Mesenteric fat pad (tissue), 1 donor: Measurements from ENCODE around the gene TMEM39B. TPM values are rescaled to one million over a fixed set of nuclear protein-coding genes. Genes with fewer than 3 reads are reported as not detected.

Source experiments
- DNase-seq: peaks from one replicate; pipeline ENCODE4 v3.0.0-alpha.2; 2020; ENCODE audit warnings: low spot score
- long read RNA-seq: library from polyadenylated mRNA; unstranded; transcript quantifications from one replicate; pipeline ENCODE4 v2.0.0, GENCODE V29; 2020
- total RNA-seq: library from RNA; stranded (reverse); fragmentation: NEBNext Ultra II Directional; extraction: Animal tissue kit (Norgen Biotek cat#: 25700); gene quantifications from one replicate; pipeline ENCODE4 v1.2.1, GENCODE V29; 2021
- donor health status: DM: yes; HTN: yes; CAD: no.

TMEM39B gene
- total RNA-seq, result 15.6 TPM
- long read RNA-seq, transcript TMEM39B-201 (9 exons, 1,813 nt), result major isoform, 14 of 47 reads
- long read RNA-seq, transcript TMEM39B-203 (7 exons, 1,538 nt), result minor isoform, 6 of 47 reads
- long read RNA-seq, partial matches to known transcripts, result 21 of 47 reads
- long read RNA-seq, other reads (novel, unspliced or antisense), result 6 of 47 reads

DNA sequence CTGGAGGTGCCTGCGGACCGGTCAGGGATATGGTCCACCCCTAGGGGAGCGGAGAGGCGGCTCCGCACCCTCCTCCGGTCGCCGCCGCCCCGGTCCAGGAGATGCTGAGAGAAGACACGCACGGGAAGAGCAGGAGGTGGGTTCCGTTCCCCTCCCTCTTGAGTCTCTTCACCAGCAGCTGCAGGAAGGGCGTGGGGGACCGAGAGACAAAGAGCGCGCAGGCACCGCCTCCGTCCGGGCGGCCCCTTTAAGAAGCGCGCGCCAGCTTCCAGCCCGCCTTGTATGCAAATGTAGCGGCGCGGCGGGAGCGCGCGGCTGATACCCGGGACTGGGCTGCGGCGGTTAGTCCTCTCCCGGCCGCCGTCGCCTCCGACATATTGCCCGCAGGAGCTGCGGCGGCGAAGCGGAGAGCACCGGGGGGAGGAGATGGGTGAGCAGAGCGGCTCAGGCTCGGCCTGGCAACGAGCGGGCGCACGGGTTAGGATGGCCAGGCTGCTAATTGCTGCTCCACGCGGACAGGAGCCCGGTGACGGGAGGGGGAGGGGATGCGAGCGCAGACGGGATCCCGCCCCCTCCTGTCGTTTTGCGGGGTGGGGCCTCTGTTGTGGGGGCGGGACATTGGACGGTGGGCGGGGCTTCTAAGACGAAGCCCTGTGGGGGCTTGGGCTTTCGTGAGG lies at the start of gene TMEM39B:
TMEM39B (plus strand) TSS at position 318 of the 677 bp plus-strand sequence; CDS start at position 427, 109 bp downstream.
- peak; percentile 97 for DNase-seq

DNA sequence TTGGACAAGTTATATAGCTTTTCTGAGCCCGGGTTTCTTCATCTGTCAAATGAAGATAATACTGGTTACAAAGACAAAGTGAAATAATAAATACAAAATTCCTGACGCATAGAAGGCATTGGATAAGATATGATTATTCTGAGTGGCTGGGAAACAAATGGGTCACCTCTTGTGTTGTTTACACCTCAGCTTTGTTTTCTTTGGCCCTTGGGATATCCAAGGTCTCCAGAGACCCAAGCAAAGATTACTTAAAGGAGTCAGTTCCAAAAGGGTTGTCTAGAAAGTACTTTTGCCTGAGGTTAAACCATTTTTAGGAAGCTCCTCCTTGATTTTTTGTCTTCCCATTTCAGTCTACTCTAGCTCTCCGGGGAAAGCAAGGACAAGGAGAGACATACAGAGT lies 49.4 kb upstream of the TMEM39B start:
- no peak for DNase-seq

DNA sequence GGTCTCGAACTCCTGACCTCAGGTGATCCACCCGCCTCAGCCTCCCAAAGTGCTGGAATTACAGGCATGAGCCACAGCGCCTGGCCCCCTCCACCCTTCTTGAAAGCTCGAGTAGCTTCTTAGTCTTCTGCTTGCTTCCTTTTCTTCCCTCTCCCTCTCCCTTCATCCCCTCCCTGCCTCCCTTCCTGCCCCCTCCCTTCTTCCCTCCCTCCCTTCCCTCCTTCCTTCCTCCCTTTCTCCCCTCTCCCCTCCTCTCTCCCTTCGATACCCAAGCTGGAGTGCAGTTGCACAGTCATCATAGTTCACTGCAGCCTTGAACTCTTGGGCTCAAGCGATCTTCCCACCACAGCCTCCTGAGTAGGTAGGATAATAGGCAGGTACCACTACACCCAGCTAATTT lies 47.2 kb upstream of the TMEM39B start:
- no peak for DNase-seq

DNA sequence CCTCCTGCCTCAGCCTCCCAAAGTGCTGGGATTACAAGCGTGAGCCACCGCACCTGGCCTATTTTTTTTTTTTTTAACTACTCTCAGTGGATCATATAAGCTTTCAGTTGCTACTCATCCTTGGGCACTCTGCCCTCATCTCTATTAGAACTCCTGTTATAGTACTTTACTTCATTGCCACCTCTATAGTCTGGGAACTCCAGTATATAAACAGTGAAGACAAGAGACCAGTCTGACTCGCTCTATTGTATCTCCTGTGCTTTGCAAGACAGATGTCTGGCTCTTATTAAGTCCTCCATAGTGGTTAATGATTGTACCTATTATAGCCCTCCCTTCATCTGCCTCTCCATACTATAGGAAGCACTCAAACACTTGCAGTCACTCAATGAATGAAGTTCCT lies 44.0 kb upstream of the TMEM39B start:
- no peak for DNase-seq

DNA sequence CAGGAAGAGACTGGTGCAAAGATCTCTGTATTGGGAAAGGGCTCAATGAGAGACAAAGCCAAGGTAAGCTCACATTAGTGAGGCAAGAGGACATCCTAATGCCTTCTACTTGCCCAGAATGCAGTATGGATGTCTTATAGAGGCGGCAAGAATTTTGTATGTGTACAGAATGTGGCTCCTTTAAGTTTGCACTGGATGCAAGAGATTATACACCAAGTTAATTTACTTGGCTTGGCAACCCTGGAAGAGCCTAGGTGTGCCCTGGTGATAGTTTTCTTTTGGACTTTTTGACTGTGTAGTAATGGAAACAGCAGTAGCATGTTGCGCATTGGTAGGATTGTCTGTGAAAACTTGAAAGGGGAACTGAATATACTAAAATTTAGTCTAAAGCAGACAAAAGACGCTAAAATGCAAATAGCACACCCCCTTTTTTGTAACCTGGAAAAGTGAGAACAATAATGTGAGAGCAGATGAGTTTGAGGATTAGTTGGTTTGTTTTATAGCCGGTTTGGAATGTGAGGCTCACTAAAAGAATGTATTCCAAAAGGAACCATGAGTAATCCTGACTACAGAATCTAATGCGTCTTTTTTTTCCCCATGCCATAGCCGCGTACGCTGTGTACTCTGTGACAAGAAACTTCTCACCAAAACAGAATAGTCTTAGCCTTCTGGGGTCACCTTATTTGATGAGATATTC lies 41.0 kb upstream of the TMEM39B start:
- DNase-seq, result no peak

DNA sequence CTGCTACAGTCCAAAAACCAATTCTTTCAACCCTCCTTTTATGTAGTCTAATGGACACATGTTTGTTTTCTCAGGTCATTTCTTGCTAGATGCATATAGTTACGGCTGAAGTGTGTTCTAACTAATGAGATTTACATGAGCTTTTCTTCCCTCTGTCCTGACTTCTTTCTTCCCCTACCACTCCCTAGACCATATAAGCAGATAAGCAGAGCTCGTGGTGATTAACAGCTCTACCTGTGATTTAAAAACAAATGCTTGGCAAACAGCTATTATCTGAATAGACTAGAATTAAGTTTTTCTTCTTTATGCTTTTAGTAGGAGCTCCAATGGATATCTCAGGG lies 40.5 kb upstream of the TMEM39B start:
- DNase-seq, result no peak

DNA sequence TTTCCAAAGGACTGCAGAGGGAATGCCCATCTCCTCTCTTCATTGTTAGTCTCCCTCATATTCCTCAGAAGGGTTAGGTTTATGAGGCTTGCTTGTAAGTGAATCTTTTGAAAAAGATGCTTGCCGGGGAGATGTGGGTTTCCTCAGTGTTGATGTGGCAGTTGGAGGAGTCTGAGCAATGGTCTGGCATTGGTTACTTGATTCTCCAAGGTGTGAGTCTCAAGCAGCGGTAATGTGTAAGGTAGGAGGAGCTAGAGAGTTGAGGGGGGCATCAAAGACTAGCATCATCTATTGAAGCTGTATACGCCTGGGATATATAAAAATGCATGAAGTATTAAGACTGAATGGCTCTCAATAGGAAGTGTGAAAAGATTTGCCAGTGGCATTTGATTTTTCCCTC lies 37.6 kb upstream of the TMEM39B start:
- no peak for DNase-seq

DNA sequence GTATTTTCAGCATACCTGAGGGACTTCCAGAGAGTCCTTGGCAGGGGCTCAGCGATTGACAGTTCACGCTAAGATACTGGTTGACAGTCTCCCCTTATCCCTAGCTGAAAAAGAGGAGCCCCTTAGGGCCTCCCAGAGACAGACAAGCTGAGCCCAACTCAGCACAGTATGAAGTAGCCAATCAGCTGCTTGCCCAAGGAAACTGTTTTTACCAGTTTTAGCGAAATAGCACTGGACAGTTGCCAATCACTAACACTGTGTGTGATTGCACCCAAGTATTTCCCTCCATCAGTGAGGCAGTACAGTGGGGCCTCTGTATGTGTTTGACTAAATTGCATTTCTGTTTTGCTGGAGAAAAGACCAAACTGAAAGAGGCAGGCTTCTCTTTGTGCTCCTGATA lies 32.0 kb upstream of the TMEM39B start:
- DNase-seq, result no peak

DNA sequence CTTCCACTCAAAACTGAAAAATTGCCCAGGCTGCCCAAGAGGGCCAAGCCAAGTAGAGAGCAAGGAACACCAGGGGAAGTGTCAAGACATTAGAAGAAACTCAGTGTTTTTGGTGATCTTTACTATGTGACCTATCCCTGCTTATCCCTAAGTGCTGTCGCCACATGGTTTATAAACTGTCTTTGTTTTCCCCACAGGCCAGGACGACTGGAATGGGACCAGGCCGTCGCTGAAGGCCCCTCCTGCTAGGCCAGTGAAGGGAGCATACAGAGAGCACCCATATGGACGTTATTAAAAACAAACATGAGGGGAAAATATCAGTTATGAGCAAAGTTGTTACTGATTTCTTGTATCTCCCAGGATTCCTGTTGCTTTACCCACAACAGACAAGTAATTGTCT lies 30.4 kb upstream of the TMEM39B start:
- no peak for DNase-seq

DNA sequence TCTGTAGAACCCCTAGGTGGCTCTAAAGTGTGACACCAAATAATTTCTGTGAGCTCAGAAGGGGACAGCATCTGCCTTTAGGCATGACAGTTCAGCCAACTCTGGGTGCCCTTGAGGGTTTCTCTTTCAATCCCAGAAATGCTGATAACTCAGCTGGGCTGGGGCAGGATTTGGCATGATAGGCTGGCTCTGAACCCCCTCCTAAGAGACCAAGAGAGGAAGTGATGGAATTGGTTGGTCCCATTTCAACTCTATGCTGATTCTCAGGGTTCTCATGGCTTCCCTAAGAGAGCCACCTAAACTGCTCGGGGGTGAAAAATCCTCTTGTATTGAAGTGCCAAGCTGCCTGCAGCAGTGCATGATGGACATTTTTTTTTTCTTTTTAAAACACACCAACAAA lies 28.5 kb upstream of the TMEM39B start:
- DNase-seq, result no peak

DNA sequence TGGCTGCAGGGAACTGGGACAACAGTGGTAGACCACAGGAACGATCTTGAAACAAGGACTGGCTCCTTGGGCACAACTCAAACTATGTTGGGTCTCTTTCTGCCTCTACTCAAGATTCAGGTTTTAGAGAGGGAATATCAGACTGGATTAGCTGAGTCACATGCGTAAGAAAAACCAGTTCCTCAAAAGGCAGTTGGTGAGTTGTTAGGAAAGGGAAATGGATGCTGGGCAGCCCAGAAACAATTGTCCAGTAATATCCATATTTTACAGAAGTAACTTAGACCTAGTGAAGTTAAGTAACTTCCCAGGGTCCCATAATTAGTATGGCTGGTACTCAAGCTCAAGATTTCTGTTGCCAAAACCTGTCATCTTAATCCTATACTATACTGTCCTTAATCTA lies 27.0 kb upstream of the TMEM39B start:
- DNase-seq, result no peak

DNA sequence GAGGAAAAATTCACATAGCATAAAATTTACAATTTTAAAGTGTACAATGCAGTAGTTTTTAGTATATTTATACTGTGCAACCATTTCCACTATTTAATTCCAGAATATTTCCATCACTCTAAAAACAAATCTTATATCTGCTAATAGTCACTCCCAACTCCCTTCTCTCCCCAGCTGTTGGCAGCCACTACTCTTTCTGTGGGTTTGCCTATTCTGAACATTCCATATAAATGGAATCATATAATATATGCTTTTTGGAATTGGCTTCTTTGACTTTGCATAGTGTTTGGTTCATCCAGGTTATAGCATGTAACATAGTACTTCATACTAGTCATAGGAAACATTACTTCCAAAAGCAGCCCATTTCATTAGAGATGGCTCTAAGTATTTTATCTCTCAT lies 25.0 kb upstream of the TMEM39B start:
- DNase-seq, result no peak

DNA sequence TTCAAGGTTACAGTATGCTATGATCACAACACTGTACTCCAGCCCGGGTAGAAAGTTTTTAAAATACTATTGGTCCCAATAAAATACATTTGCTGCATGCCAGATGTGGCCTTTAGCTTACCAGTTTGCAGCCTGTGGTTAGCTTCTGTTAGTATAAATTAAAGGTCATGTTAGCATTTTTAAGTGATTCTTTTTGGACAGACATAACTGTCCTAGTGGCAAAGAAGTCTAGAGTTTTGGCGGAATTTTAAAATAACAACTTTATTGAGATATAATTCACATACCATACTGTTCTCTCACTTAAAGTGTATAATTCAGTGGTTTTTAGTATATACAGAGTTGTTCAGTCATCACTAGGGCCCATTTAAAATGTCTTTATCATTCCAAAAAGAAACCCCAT lies 24.3 kb upstream of the TMEM39B start:
- DNase-seq, result no peak

DNA sequence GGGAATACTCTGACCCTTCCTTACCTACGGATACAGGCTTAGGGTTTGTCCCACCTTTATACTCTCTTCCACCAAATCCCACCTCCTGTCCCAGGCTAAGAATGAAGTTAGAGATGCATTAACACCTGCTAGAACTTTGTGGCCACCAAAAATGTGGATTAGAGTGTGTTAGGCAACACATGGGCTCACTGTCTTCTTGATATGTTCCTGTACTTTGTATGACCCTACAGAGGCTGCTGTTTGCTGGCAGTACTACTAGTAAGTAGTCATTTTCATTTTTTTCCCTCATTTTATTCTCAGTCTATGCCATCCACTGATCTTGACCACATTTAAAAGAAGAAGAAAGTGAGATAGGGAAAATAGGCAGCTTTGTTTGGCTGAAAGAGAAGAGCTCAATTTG lies 21.0 kb upstream of the TMEM39B start:
- no peak for DNase-seq

DNA sequence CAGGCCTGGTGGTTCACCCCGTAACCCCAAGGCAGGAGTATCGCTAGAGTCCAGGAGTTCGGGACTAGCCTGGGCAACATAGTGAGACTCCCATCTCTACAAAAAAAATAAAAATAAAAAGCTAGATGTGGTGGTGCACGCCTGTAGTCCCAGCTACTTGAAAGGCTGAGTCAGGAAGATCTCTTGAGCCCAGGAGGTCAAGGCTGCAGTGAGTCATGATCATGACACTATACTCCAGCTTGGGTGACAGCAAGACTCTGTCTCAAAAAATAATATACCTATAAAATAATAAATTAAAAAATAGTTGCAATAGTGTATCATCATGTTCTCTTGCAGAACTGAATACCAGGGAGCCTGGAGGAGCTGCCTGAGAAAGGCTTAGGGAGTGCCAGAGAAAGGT lies 19.9 kb upstream of the TMEM39B start:
- no peak for DNase-seq

DNA sequence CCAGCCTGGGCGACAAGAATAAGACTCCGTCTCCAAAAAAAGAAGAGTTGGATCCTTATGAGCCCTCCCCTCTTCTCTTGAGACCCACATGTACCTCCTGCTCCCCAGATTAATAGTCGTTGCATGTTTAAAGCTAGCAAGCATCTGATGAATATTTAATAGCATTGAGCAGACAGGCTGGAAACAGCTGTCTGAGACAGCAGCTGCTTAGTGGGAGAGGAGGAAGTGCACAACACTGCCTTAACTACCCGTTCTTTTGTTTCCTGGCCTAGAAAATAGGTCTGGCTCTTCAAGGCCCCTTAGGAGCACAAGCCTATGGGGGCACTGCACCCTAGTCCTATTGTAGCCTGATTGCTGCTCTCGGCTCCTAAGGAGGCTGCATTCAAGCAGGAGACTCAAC lies 17.3 kb upstream of the TMEM39B start:
- no peak for DNase-seq

DNA sequence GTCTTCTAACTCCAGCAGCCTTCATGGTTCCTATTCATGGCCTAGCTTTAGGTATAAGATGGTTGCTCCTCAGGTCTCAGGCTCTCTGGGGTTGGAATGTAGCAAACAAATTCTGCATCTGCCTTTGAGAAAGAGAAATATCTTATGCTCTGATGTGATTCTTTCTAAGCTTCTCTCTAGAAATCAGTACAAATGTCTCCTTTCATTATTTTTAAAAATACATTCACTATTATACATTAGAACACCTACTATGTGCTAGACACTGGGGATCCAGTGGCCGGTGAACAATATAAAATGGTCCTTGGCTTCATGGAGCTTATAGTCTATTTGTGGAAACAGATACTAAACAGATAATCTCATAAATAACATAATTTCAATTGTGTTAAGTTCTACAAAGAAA lies 16.1 kb upstream of the TMEM39B start:
- no peak for DNase-seq

DNA sequence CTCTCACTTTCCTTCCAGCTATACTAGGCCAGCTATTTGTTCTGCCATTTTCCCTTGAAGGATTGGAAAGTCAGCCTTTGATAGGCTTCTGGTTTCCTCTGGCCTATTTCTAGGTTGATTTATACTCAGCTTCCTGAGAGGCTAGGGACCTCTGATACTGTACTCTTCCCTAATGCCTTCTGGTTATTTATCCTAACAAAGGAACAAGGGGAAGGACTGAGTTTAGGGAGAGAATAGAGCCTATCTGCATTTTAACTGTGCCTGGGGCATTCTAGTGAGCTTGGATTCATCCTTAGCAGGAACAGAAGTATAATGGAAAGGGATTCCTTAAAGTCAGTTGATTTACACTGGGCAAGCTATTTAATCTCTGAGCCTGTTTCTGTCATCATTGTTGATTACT lies 11.8 kb upstream of the TMEM39B start:
- DNase-seq, result no peak

DNA sequence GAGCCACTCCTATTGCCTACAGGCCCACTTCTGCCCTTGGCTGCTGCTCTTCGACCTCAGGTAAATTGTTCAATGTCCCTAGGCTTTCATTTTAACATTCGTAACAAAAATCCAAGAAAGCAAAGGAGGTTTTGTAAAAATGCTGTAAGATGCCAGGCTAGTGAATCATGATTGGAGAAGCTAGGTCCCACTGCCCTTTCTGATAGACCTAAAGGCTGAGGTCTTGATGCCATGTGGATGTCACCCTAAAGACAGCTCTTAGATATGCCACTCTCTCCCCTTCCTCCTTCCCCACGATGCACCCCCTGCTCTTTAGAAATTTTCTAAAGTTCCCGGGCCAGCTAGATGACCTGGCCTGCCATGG lies 9.9 kb upstream of the TMEM39B start:
- no peak for DNase-seq

DNA sequence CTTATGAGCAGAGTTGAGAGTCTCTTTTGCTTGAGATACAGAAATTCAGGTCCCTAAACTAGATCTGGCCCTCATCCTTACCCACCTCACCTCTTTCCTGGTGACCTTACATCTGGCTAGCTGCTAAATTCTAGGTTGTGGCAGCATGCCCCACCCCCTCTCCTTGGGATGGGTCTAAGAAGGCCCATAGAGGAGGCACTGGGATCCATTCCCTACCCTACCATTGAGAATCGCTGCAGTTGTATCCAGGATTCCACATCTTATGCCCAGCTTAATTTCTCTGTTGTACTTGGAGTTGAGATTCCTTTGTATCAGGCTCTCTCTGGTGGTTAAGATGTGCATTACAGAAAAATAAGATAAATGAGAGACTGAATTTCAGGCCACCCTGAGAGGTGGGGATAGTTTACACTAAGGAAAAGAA lies 9.5 kb upstream of the TMEM39B start:
- DNase-seq, result peak; percentile 22

DNA sequence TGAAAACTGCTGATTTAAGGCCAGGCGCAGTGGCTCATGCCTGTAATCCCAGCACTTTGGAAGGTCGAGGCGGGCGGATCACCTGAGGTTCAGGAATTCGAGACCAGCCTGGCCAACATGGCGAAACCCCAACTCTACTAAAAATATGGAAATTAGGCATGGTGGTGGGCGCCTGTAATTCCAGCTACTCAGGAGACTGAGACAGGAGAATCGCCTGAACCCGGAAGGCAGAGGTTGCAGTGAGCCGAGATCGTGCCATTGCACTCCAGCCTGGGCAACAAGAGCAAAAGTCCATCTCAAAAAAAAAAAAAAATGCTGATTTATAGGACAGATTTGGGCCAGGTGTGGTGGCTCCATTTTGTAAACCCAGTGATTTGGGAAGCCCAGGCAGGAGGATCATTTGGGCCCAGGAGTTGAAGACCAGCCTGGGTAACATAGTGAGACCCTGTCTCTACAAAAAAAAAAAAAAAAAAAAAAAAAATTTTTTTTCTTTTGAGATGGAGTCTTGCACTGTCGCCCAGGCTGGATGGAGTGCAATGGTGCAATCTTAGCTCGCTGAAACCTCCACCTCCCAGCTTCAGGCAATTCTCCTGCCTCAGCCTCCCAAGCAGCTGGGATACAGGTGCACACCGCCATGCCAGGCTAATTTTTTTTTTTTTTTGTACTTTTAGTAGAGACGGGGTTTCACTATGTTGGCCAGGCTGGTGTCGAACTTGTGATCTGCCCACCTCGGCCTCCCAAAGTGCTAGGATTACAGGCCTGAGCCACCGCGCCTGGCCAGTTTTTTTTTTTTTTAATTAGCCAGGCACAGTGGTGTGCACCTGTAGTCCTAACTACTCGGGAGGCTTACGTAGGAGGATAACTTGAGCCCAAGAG lies 6.9 kb upstream of the TMEM39B start:
- DNase-seq, result peak; percentile 62

DNA sequence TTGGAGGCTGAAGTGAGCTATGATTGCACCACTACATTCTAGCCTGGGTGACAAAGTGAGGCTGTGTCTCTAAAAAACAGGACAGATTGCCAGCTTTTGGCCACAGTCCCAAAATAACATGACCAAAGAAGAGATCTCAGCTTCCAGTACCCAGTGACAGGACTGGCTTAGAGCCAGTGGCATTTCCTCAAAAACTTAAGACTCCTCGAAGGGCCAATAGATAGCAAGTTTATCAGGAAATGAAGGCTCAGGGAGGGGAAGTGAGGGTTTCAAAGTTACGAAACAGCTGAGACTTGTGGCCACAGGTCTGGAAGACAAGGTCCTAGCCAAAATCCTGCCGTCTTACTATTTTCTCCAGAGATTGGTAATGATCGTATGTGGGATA lies 6.3 kb upstream of the TMEM39B start:
- no peak for DNase-seq
